ENCODE measurements around the gene SUCNR1.
"Not testable (repeated sequence)": the region's sequence is repeated elsewhere in the genome, so short reads cannot be mapped to it uniquely, and the experiment has no call there.

The SUCNR1 gene

DNA sequence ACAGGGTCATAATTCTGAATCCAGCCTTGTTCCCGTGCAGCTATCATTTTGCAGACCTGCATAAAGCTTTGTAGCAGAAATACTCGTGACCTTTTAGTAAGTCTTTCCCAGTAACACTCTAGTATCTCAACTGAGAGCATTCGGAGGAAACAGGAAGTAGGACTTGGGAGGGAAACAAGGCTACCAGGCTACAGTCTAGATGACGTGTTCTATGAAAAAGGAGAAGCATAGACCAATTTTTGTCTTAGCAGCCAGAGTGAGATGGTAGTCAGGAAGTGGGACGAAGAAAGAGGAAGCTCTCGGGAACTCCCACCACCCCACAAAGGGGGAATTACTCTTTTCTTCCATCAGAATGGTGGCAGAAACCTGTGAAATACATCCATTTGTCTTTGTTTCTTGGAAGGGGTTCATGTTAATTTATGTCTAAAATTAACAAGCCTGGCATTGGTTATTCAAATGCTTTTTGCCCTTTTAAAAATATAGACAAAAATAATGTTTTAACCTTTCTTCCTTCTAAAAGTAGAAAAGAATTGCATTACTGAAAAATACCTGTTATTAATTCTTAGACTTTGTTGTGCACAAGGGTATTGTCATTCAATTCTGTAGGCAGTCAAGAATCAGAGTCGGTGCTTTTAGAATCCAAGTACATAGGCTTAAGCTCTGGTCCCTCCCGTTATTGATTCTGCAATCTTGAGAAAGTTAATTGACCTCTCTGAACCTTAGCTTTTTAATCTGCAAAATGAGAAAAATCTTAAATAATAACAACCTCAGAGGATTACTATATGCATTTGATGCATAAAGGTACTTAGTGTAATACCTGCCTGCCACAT lies 1.6 kb upstream of the SUCNR1 start:
- no peak for DNase-seq

DNA sequence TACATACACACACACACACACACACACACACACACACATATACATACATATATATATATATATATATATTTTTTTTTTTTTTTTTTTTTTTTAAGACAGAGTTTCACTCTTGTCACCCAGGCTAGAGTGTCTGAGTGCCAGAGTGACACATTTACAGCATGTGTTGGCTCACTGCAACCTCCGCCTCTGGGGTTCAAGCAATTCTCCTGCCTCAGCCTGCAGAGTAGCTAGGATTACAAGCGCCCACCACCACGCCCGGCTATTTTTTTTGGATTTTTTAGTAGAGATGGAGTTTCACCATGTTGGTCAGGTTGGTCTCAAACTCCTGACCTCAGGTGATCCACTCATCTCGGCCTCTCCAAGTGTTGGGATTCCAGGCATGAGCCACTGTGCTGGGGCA lies 636 bp downstream of the SUCNR1 start:
- DNase-seq: not testable (repeated sequence)

DNA sequence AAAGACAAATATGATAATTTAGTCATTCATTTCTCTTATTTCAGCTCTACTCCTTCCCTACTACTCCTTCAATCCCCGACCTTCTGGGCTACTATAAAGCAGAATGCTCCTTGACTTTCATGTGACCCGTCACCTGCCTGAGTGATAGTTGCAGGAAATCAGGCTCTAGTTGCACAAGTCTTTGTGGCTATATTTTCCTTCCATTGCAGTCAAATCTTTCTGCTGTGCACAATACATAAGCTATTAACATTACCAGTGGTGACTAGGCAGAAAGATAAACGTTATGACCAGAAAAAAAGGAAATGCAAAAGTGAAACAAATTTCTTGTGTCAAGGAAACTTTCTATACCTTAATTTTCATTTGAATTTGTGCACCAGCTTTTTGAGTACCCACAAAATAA lies 2.3 kb downstream of the SUCNR1 start:
- DNase-seq: no peak

DNA sequence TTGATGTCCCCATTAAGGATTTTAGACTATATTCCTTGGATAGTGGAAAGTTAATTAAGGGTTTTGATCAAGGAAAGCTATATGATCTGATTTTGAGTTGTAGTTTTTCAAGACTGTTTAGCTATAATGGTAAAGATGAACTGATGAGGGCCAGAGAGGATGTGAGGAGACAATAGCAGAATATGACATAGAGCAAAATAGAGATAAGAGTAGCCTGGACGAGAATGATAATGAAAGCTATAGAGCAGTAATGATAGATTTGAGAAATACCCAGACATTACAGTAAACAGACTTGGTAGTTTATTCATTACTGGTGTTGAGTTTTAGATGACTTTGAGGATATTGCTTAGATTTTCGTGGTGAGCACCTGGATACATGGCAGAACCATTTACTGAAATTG lies 3.8 kb downstream of the SUCNR1 start:
- no peak for DNase-seq

DNA sequence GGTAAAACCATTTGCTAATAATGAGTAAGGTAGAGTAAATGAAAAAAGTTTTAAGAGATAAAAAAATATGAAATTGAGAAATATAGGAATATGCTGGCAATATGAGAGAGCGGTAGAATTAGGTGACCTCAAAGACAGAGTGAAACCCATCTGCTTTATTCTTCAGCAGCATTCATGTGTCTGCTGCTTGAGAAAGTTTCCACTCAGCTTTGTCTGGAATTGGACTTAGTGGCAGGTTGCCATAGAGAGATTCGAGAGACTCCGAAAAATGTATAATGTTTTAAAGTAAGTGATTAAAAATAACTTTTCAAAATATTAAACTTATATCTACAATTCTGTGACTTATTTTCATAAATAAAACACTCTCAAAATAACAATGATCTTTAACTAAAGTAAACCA lies 5.0 kb downstream of the SUCNR1 start:
- DNase-seq: no peak

DNA sequence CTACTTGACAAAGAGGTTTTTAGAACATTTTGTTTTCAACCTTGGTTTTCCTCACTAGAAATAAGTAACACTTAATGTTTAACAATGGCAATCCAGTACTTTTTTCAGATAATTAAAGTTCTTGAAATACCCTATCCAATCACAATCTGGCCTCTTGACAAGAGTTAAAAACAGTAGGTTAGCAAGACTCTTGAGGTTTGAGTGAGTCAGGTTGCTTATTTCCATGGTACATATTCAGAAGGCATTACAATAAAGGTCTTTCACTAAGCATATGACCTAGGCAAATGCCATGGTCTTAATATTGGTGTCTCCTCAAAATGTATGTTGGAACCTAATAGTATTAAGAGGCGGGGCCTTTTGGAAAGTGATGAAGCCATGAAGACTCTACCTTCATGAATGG lies 5.6 kb downstream of the SUCNR1 start:
- no peak for DNase-seq

DNA sequence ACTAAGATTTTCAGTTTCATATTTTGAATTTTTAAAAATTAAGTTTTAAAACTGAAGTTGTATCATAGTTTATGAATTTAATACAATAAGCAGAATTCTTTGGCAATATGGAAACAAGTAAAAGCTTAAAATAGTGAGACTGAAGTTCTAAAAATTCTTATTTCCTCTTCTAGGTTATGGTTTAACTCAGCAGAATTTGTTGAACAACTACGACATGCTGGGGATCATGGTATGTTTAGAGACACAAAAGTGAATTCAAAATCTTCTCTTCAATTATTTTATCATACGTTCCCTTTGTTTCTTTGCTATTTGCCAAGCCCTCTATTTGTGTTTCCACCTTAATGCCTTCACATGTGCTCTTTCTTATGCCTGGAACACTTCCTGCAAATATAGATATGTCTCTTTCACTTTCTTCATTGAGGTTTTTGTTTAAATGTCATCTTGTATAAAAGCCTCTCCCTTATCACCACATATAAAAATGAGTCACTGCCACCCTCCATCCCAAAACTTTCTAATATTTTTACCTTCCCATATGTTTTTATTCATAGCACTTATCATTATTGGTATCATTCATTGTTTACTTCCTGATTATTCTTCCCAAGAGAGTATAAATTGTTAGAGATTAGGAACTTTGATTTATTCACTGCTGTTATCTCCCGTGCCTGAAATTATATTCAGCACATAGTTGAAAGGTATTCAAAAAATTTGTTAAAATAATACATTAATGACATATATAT lies 6.4 kb downstream of the SUCNR1 start:
- DNase-seq: no peak

DNA sequence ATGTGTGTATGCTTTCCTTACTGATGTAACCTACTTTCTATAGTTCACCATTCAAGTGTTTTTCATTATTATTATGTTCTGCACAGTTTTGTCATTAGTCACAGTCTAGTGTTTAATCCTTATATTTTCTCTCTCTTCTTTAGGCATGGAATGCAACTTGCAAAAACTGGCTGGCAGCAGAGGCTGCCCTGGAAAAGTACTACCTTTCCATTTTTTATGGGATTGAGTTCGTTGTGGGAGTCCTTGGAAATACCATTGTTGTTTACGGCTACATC lies 6.9 kb downstream of the SUCNR1 start:
- no peak for DNase-seq

DNA sequence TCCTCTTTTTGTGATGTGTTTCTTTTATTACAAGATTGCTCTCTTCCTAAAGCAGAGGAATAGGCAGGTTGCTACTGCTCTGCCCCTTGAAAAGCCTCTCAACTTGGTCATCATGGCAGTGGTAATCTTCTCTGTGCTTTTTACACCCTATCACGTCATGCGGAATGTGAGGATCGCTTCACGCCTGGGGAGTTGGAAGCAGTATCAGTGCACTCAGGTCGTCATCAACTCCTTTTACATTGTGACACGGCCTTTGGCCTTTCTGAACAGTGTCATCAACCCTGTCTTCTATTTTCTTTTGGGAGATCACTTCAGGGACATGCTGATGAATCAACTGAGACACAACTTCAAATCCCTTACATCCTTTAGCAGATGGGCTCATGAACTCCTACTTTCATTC lies 7.7 kb downstream of the SUCNR1 start:
- DNase-seq: no peak

DNA sequence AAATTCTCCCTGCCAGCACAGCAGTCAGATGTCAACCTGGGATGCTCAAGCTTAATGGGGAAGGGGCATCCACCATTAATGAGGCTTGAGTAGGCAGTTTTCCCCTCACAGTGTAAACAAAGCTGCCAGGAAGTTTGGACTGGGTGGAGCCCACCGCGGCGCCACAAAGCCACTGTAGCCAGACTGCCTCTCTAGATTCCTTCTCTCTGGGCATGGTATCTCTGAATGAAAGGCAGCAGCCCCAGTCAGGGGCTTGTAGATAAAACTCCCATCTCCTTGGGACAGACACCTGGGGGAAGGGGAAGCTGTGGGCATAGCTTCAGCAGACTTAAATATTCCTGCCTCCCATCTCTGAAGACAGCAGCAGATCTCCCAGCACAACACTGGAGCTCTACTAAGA lies 12.0 kb downstream of the SUCNR1 start:
- not testable (repeated sequence) for DNase-seq

DNA sequence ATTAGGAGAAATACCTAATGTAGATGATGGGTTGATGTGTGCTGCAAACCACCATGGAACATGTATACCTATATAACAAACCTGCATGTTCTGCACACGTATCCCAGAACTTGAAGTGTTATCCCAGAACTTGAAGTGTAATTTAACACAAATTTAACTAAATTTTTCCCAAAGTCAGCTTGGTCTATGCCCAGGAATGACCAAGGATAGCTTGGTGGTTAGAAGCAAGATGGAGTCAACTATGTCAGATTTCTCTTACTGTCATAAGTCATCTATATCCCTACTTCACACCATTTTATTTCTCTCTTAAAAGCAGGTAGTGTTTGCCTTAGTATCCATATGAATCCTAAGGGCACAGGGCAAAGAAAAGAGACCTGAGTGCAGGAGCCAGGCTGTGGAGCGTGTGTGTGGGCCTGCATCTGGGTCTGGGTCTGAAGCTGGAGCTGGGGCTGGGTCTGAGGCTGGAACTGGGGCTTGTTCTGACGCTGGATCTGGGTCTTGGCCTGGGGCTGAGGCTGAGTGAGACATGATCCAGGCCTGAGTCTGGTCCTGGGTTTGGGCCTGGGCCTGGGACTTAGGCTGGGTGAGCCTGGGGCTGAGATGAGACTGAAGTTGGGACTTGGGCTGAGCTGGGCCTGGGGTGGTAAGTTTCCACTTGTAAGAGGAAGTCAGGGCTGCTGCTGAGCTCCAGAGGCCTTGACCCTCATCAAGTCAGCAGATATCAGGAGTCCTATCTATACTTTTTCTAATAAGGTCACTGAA lies 14.2 kb downstream of the SUCNR1 start:
- DNase-seq: not testable (repeated sequence)

DNA sequence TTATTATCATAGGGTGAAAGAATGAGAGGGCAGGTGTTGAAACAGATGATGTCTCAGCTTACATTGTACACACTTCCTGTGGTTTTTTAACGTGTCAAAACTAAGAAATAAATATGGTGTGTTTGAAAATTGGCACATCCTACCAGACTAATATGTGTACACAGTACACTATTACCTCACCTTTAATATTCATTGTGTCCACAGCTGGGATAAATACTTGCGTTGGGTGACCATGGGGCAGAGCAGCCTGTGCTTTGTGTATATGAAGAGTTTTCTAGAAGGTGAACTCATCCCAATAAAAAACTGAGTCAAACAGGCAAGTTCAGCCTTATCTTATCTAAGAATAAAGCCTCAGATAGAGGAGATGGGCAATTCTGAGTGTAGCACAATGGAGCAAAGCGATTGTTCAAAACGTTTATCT lies 17.3 kb downstream of the SUCNR1 start:
- DNase-seq: no peak

DNA sequence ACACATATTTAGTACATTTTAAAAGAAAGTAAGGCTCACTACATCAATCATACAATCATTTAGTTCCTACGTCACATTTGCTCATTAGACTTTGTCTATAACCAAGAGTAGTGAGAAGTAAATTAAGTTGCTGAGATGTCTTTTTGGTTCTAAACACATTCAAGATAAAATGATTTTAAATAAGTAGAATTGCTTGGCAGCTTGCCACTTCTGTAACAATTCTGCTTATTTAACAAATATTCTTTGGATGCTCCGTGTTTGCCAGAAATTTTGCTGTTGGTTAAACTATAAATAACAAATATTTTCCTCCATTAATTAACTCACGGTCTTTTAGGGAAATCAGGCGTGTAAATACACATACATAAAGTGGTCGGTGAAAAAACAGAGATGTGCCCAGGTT lies 18.3 kb downstream of the SUCNR1 start:
- no peak for DNase-seq

DNA sequence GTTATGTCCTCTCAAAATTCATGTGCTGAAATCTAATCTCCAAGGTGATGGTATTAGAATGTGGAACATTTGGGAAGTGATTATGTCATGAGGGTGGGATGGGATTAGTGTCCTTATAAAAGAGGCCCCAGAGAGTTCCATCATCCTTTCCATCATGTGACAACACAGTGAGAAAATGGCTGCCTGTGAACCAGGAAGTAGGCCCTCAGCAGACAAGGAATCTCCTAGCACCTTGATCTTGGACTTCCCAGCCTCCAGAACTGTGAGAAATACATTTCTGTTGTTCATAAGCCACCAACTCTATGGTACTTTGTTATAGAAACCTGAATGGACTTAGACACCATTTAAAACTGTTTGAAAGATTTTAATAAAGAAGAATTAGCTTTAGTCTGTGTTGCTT lies 20.8 kb downstream of the SUCNR1 start:
- no peak for DNase-seq

DNA sequence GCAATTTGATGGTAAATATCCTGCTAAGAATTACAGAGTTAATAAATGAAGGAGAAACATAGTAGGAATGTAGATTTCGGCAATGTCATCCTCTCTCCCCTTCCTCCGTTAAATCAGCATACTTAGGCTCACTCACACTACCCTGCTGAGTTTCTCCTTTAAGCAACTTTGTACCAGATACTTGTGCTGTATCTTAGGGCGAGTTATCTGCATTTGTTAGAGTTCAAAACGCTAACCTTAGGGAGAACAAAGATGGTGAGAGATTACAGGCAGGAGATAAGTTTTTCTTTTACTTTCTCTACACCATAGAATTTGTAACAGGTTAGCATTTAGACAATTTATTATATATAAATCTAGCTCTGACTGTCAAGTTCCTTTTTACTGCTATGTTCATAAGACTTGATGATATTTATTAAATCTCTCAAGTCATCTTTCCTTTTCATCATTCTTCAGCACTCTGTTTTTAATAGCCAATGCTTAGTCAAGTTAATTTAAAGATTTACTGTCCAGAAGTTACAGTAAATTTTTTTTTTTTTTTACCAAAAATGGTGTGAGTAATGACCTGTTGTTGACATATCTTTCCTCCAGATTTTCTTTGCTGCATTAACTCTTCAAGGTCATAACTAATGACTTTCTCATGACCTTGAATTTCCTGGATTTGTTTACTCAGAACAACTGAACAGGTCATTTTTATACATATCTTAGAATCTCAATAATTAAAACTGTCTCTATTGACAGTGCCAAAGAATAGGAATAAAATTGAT lies 22.2 kb downstream of the SUCNR1 start:
- DNase-seq: no peak

DNA sequence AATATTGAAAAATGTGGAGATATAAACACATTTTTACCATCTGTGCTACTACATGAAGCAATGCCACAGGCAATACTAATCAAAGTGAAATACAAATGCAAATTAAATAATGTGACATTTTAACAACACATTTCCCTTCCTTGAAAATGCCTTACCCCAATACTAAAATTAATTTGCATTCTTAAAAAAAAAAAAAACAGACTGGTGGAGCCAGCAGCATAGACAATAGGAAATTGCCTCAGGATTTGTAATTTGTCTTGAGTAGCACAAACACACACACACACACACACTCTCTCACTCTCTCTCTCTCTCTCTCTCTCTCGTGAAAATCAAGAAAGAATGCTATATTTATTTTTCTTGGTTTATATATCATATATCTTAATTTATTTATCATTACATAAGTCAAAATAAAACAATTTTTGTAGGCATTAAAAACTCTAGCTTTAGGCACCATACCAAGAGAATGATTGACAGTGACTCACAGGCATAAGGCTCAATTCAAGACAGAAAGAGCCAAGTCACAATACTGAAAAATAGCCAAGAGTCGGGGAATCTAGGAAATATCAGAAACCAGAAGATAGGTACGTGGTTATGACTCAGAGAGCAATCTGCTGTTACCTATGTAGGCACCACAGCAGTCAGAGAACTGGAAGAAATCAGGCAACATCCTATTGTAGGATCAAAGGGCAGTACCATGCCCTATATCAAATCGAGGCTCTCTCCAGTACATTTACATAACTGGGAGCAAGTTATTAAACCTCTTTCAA lies 23.0 kb downstream of the SUCNR1 start:
- DNase-seq: no peak

DNA sequence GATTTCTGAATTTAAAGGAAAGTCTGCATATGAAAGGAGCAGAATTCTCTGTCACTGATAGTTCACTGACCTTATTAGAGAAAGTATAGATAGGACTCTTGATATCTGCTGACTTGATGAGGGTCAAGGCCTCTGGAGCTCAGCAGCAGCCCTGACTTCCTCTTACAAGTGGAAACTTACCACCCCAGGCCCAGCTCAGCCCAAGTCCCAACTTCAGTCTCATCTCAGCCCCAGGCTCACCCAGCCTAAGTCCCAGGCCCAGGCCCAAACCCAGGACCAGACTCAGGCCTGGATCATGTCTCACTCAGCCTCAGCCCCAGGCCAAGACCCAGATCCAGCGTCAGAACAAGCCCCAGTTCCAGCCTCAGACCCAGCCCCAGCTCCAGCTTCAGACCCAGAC lies 24.7 kb downstream of the SUCNR1 start:
- DNase-seq: not testable (repeated sequence)

DNA sequence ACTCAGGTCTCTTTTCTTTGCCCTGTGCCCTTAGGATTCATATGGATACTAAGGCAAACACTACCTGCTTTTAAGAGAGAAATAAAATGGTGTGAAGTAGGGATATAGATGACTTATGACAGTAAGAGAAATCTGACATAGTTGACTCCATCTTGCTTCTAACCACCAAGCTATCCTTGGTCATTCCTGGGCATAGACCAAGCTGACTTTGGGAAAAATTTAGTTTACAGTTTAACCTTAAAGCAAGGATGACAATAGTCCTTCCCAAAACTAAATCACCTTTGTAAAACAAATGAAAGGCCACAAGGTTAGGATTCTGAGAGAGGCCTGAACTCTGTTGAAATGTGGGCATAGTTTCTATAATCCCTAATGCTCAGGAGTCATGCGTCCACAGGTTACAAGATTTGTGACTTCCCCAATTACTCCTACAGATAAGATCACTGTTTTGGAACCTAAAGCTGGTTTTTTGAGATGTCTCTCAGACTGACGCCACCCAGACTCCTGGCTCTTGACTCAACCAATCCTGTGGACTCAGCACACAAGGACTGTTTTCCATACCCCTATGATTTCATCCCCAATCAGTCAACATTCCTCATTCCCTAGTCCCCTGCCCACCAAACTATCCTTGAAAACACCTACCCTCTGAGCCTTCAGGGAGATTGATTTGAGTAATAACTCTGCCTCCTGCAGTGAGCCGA lies 25.3 kb downstream of the SUCNR1 start:
- DNase-seq: not testable (repeated sequence)

DNA sequence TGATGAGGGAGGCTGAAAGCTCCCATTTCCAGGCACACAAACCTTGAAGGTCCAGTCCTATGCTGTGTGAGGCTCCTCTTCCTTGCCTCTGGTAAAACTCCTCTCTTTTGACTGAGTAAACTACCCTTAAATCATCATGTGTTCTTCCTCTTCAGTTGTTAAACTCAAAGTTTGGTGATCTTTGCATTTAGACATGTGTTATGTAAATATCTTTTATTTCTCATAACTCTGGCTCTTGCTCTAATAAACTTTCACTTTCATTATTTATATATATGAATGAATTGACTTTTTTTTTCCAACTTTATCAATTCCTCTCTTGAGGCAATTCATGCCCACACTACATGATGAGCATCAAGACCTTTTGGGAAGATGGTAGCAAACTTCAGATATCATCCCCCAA lies 26.6 kb downstream of the SUCNR1 start:
- no peak for DNase-seq

DNA sequence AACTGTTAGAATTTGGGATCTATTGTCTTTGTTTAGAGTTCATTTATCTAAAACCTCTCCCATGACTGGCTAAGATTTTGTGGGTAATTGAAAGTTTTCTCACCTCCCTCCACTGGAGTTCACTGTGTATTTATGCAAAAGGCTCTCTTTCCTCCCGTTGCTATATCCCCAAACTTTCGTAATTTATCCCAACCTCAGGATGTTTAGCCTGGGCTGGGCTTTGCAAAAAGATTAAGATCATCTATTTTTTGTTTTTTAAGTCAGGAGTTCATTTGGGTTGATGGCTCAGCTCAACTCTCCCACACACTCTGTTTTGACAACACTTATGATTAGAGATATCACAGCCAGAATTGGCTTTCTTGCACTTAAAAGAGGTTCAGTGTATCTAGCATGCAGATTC lies 27.0 kb downstream of the SUCNR1 start:
- DNase-seq: no peak

DNA sequence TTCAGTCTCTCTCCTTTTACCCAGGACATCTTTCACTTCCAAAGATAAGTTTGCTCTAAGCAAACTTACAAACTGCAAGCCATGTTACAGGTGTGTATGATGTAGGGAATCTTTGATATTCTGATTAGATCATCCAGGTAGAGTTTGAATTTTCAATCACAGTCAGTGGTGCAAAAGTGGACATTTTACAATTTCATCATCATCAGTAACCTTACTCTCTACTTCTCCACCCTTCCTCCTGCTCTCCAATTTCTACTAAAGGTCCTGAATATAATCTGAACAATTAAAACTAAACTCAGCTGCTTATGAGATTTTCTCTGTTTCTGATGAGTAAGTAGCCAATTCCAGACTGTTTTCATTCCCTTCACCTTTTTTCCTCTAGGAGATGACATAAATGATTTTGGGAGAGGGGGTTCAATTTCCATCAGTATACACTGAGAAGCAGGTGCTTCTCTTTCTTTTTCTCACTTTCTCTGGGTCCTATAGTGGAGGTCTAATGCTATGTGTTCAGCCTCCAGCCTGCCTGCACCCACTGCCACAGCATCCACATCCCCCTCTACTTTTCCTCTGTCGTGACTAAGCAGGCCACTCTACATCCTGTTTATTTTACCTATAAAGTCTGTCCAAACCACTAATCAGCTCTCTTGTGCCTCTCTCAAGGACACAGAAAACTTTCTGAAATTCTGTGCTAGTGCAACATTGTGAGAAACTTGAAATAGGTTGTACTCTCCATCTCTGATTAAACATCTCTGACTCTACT lies 27.6 kb downstream of the SUCNR1 start:
- DNase-seq: no peak

Data from stimulated activated CD4-positive, alpha-beta T cell treated with anti-CD3 and anti-CD28 coated beads, Interleukin-2, amount 100 ng/mL, for 48 hours (primary cell).